HG02759 (cell line): ENCODE measurements around the gene ACE2.

Experiments
- ATAC-seq: cut with Tn5 transposase; IDR thresholded peaks from one replicate; pipeline ENCODE4 v1.9.1; 2021; ENCODE audit warnings: mild to moderate bottlenecking, moderate library complexity; ENCODE audit not compliant: unreplicated experiment

The ACE2 gene

GRCh38 chrX:15515931-15516330 is 84.8 kb downstream of the ACE2 start:
- no peak for ATAC-seq

- no peak for ATAC-seq
Observed at GRCh38 chrX:15514279-15514678, 86.5 kb downstream of the ACE2 start.

- ATAC-seq = no peak
Observed at GRCh38 chrX:15512401-15512965, 88.3 kb downstream of the ACE2 start.

- ATAC-seq = no peak
Observed at GRCh38 chrX:15511563-15511962, 89.2 kb downstream of the ACE2 start.
